ENCODE results near the gene PRSS1. TPM values are rescaled to one million over a fixed set of nuclear protein-coding genes. Genes with fewer than 3 reads are reported as not detected.
"Not testable (repeated sequence)": the region's sequence is repeated elsewhere in the genome, so short reads cannot be mapped to it uniquely, and the experiment has no call there.

PRSS1 gene
- total RNA-seq, 6 experiments from 2014 or later = not detected

DNA sequence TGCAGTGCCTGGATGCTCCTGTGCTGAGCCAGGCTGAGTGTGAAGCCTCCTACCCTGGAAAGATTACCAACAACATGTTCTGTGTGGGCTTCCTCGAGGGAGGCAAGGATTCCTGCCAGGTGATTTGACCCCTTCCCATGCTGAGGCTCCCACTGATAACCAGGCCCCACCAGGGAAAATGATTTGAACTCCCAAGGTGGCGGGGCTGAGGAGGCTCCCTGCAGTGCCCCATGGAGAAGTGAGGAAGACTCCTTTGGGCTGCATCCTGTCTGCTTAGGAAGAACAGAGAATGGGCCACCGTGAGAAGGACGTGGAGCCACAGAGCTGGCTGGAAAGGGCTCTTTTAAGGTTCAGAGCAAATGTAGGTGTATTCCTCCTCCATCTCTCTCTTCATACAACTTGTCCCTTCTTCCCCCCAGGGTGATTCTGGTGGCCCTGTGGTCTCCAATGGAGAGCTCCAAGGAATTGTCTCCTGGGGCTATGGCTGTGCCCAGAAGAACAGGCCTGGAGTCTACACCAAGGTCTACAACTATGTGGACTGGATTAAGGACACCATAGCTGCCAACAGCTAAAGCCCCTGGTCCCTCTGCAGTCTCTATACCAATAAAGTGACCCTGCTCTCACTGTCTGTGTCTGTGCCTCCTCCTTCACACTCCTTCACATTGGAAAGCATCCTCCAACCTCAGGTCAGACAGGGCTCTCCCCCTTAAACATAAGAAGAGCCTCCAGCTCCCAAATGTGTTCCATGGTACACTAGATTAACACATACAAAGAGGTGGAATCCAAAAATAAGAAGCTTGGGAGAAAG is 24.9 kb downstream of the PRSS1 start:
- Mint-ChIP-seq H3K36me3 (ENCODE audit: low read depth) (no peaks in the 10 kb centered on the region), H3K4me1 (ENCODE audit: low read depth) (peaks cover 18% of the 10 kb centered on the region), H3K27ac (no peak overlapping the region), H3K27me3 (ENCODE audit: insufficient read depth) (peaks cover 40% of the 10 kb centered on the region), H3K9me3 (no peaks in the 10 kb centered on the region), H3K4me3 (no peak overlapping the region)
- TF ChIP-seq CTCF (IDR thresholded peaks at IDR 0.05) = no peak
- DNase-seq = no peak

DNA sequence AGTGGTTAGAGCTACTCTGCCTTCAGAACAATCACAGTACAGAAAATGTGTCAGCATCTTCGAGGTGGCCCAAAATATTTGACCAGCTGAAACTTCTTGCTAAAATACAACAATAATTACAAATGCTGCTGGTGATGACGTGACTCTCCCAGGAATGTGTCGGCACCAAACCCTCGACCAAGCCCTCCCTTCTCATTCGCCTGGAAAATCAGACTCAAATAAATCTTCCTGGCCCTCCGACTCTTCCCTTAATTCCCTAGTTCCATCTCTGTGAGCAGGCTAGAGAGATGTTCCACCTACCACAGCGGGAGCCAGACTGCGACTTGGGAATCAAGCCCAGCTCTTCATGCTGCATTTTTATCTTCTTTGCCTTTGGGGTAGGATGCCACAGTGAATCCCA is 25.6 kb downstream of the PRSS1 start:
- DNase-seq = no peak
- Mint-ChIP-seq H3K27ac (no peak overlapping the region), H3K27me3 (ENCODE audit: insufficient read depth) (peaks cover 35% of the 10 kb centered on the region), H3K36me3 (ENCODE audit: low read depth) (no peaks in the 10 kb centered on the region), H3K4me1 (ENCODE audit: low read depth) (peaks cover 18% of the 10 kb centered on the region), H3K4me3 (no peak overlapping the region), H3K9me3 (no peaks in the 10 kb centered on the region)
- no peak for TF ChIP-seq CTCF (IDR thresholded peaks at IDR 0.05)

GRCh38 chr7:142775351-142776115 is 26.3 kb downstream of the PRSS1 start:
- DNase-seq; H3K9me3 Mint-ChIP-seq; H3K4me3 Mint-ChIP-seq; H3K36me3 Mint-ChIP-seq (ENCODE audit: low read depth): not testable (repeated sequence)
- peaks cover 18% of the 10 kb centered on the region for H3K4me1 Mint-ChIP-seq (ENCODE audit: low read depth)
- H3K27me3 Mint-ChIP-seq (ENCODE audit: insufficient read depth) = peaks cover 32% of the 10 kb centered on the region
- peak overlapping the region; percentile 72 for H3K27ac Mint-ChIP-seq

GRCh38 chr7:142776206-142776844 is 27.1 kb downstream of the PRSS1 start:
- Mint-ChIP-seq H3K27me3 (ENCODE audit: insufficient read depth) (peaks cover 28% of the 10 kb centered on the region), H3K4me3 (no peak overlapping the region), H3K4me1 (ENCODE audit: low read depth) (peaks cover 18% of the 10 kb centered on the region), H3K9me3 (no peaks in the 10 kb centered on the region), H3K36me3 (ENCODE audit: low read depth) (no peaks in the 10 kb centered on the region), H3K27ac (peak overlapping the region; percentile 72)
- peak; percentile 57 for DNase-seq
- no peak for TF ChIP-seq CTCF (IDR thresholded peaks at IDR 0.05)

DNA sequence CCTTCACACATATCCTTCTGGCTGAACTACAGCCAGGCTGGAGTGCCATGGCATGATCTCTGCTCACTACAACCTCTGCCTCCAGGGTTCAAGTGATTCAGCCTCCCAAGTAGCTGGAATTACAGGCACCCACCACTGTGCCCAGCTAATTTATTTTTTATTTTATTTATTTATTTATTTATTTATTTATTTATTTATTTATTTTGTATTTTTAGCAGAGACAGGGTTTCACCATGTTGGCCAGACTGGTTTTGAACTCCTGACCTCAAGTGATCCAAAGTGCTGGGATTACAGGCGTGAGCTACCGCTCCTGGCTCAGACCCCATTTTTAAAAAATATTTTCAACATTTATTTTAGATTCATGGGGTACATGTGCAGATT is 27.6 kb downstream of the PRSS1 start:
- not testable (repeated sequence) for H3K9me3 Mint-ChIP-seq; H3K4me3 Mint-ChIP-seq; DNase-seq; H3K36me3 Mint-ChIP-seq (ENCODE audit: low read depth); H3K27ac Mint-ChIP-seq
- peaks cover 18% of the 10 kb centered on the region for H3K4me1 Mint-ChIP-seq (ENCODE audit: low read depth)
- H3K27me3 Mint-ChIP-seq (ENCODE audit: insufficient read depth) = peaks cover 26% of the 10 kb centered on the region

- TF ChIP-seq CTCF (IDR thresholded peaks at IDR 0.05) = no peak
- no peak for DNase-seq
- Mint-ChIP-seq H3K27ac (no peak overlapping the region), H3K27me3 (ENCODE audit: insufficient read depth) (peaks cover 22% of the 10 kb centered on the region), H3K4me3 (no peak overlapping the region), H3K36me3 (ENCODE audit: low read depth) (no peaks in the 10 kb centered on the region), H3K9me3 (no peaks in the 10 kb centered on the region), H3K4me1 (ENCODE audit: low read depth) (peaks cover 18% of the 10 kb centered on the region)
These were observed 28.0 kb downstream of the PRSS1 start for GRCh38 chr7:142777318-142777717.
